ENCODE results near the gene KDM5B.

The KDM5B gene

GRCh38 chr1:202807926-202808757 lies at the start of gene KDM5B:
Gene KDM5B, minus strand, starts transcription at chr1:202808421. Its CDS starts 116 bp downstream, at chr1:202808305.
- DNase-seq (ENCODE audit: low read depth), result peak; percentile 21
- peak within 1 kb of the TSS; percentile 69 for H3K4me3 ChIP-seq (ENCODE audit: low read depth, low read length)
- TF ChIP-seq CTCF (IDR thresholded peaks at IDR 0.05; ENCODE audit: low read depth, low read length, missing control alignments), result no peak

GRCh38 chr1:202857136-202857610 lies 49.0 kb upstream of the KDM5B start:
- DNase-seq (ENCODE audit: low read depth), result no peak
- TF ChIP-seq CTCF (IDR thresholded peaks at IDR 0.05; ENCODE audit: low read depth, low read length, missing control alignments), result no peak
- no peak overlapping the region for H3K4me3 ChIP-seq (ENCODE audit: low read depth, low read length)

GRCh38 chr1:202856014-202856413 lies 47.8 kb upstream of the KDM5B start:
- no peak for DNase-seq (ENCODE audit: low read depth)
- H3K4me3 ChIP-seq (ENCODE audit: low read depth, low read length), result no peak overlapping the region
- no peak for TF ChIP-seq CTCF (IDR thresholded peaks at IDR 0.05; ENCODE audit: low read depth, low read length, missing control alignments)

- H3K4me3 ChIP-seq (ENCODE audit: low read depth, low read length), result no peak overlapping the region
- no peak for TF ChIP-seq CTCF (IDR thresholded peaks at IDR 0.05; ENCODE audit: low read depth, low read length, missing control alignments)
- no peak for DNase-seq (ENCODE audit: low read depth)
These were observed 46.6 kb upstream of the KDM5B start for GRCh38 chr1:202854787-202855186.

GRCh38 chr1:202852163-202852904 lies 44.1 kb upstream of the KDM5B start:
- H3K4me3 ChIP-seq (ENCODE audit: low read depth, low read length), result no peak overlapping the region
- peak; percentile 26 for DNase-seq (ENCODE audit: low read depth)
- TF ChIP-seq CTCF (IDR thresholded peaks at IDR 0.05; ENCODE audit: low read depth, low read length, missing control alignments), result peak; percentile 75

GRCh38 chr1:202850593-202851362 lies 42.6 kb upstream of the KDM5B start:
- no peak for TF ChIP-seq CTCF (IDR thresholded peaks at IDR 0.05; ENCODE audit: low read depth, low read length, missing control alignments)
- DNase-seq (ENCODE audit: low read depth), result no peak
- H3K4me3 ChIP-seq (ENCODE audit: low read depth, low read length), result no peak overlapping the region
